Muscle layer of duodenum (tissue), 2 donors: ENCODE measurements around the gene SPNS3.

Source experiments
- H3K27ac ChIP-seq: one replicate; pipeline ENCODE4 v1.7.0; 2013; ENCODE audit warnings: mild to moderate bottlenecking, low read length
- H3K27me3 ChIP-seq: one replicate; pipeline ENCODE4 v1.7.0; 2013; ENCODE audit warnings: low read depth, mild to moderate bottlenecking, control low read depth, low read length
- H3K36me3 ChIP-seq, 2 donors: one replicate each; pipeline ENCODE4 v1.7.0; 2013; ENCODE audit warnings: low read length in 2 of 2, control low read depth in 1 of 2, mild to moderate bottlenecking in 1 of 2; ENCODE audit not compliant: insufficient read depth in 2 of 2, control insufficient read depth in 1 of 2
- H3K4me1 ChIP-seq, 2 donors: one replicate each; pipeline ENCODE4 v1.7.0; 2013; ENCODE audit warnings: low read length in 2 of 2, mild to moderate bottlenecking in 2 of 2, control low read depth in 1 of 2, moderate library complexity in 1 of 2; ENCODE audit not compliant: insufficient read depth in 2 of 2, control insufficient read depth in 1 of 2
- H3K4me3 ChIP-seq, 2 donors: one replicate each; pipeline ENCODE4 v1.7.0; 2013; ENCODE audit warnings: low read length in 2 of 2, low read depth in 1 of 2, mild to moderate bottlenecking in 1 of 2
- H3K9me3 ChIP-seq, 2 donors: one replicate each; pipeline ENCODE4 v1.7.0; 2013; ENCODE audit warnings: low read length in 2 of 2, control low read depth in 1 of 2, mild to moderate bottlenecking in 1 of 2; ENCODE audit not compliant: control insufficient read depth in 1 of 2
- donor health status: healthy.

The SPNS3 gene

DNA sequence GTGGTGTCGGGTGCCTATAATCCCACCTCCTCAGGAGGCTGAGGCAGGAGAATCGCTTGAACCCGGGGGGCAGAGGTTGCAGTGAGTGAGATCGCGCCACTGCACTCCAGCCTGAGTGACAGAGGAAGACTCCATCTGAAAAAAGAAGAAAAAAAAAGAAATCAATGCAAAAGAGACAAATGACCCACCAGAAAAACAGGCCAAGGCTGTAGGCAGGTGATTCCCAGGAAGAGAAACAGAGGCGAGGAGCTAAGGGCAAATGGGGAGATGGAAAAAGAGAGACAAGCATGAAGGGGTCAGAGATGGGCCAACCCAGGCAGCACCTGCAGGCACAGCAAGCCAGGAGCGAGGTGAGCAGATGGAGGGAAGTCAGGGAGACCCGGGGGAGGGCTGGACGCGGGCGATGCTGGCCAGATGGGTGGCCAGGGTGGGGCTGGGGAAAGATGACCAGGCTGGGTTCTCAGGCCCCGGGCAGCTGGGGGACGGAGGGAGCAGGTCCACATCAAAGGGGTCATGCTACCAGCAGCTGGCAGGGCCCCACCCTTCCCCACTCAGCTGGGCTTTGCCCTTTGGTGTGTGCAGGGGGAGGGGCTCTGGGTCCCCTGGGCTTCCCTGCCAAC, 95.9 kb downstream of the SPNS3 start:
- no peaks in the 10 kb centered on the region for H3K36me3 ChIP-seq

GRCh38 chr17:4530799-4531730, 97.3 kb downstream of the SPNS3 start:
- H3K4me1 ChIP-seq: peaks cover 0 to 8% of the 10 kb centered on the region in 2 donors

More for the DNA sequence above, 95.9 kb downstream of the SPNS3 start:
- Histone ChIP-seq H3K27ac (no peak overlapping the region), H3K27me3 (no peaks in the 10 kb centered on the region), H3K9me3 (no peaks in the 10 kb centered on the region), H3K4me3 (no peak overlapping the region), H3K4me1 (peaks cover 0 to 8% of the 10 kb centered on the region in 2 donors)

GRCh38 chr17:4531988-4532736, 98.4 kb downstream of the SPNS3 start:
- Histone ChIP-seq H3K27ac (no peak overlapping the region), H3K27me3 (no peaks in the 10 kb centered on the region), H3K9me3 (no peaks in the 10 kb centered on the region), H3K4me3 (no peak overlapping the region), H3K36me3 (no peaks in the 10 kb centered on the region), H3K4me1 (peaks cover 0 to 19% of the 10 kb centered on the region in 2 donors)

More at GRCh38 chr17:4530799-4531730, 97.3 kb downstream of the SPNS3 start:
- no peaks in the 10 kb centered on the region for H3K27me3 ChIP-seq
- no peaks in the 10 kb centered on the region for H3K9me3 ChIP-seq
- H3K27ac ChIP-seq: no peak overlapping the region
- H3K4me3 ChIP-seq: no peak overlapping the region
- H3K36me3 ChIP-seq: no peaks in the 10 kb centered on the region

DNA sequence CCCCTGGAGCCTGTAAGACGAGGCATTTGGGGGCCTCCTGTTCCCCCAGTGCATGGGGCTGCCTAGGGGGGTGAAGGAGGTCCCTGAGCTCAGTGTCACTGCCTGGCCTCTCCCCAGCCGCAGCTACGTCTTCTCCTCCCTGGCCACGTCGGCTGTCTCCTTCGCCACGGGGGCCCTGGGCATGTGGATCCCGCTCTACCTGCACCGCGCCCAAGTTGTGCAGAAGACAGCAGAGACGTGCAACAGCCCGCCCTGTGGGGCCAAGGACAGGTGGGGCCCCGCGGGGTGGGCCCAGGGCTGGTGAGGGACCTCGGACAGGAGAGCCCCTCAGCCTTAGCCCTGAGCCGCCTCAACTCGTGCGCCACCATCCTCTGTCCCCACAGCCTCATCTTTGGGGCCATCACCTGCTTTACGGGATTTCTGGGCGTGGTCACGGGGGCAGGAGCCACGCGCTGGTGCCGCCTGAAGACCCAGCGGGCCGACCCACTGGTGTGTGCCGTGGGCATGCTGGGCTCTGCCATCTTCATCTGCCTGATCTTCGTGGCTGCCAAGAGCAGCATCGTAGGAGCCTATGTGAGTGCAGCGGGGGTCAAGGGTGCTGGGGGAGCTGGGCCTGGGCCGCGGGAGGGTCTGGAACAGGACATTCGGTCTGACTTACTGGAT, 99.3 kb downstream of the SPNS3 start:
- Histone ChIP-seq H3K4me3 (no peak overlapping the region), H3K9me3 (no peaks in the 10 kb centered on the region), H3K27me3 (no peaks in the 10 kb centered on the region), H3K4me1 (peaks cover 0 to 27% of the 10 kb centered on the region in 2 donors), H3K36me3 (peaks cover 0 to under 1% of the 10 kb centered on the region in 2 donors), H3K27ac (no peak overlapping the region)

- H3K9me3 ChIP-seq: no peaks in the 10 kb centered on the region
- peaks cover 0 to 6% of the 10 kb centered on the region in 2 donors for H3K36me3 ChIP-seq
- H3K27me3 ChIP-seq: no peaks in the 10 kb centered on the region
- peak overlapping the region in 1 of 2 donors; percentile 19 for H3K4me3 ChIP-seq
- peaks cover 0 to 34% of the 10 kb centered on the region in 2 donors for H3K4me1 ChIP-seq
- no peak overlapping the region for H3K27ac ChIP-seq
Measured at GRCh38 chr17:4533523-4534504, 100.1 kb downstream of the SPNS3 start.

- no peak overlapping the region for H3K27ac ChIP-seq
- peaks cover 0 to 34% of the 10 kb centered on the region in 2 donors for H3K4me1 ChIP-seq
- H3K9me3 ChIP-seq: no peaks in the 10 kb centered on the region
- H3K4me3 ChIP-seq: peak overlapping the region in 1 of 2 donors; percentile 19
- peaks cover 5 to 13% of the 10 kb centered on the region in 2 donors for H3K36me3 ChIP-seq
- no peaks in the 10 kb centered on the region for H3K27me3 ChIP-seq
Measured at GRCh38 chr17:4534515-4534914, 100.8 kb downstream of the SPNS3 start.

GRCh38 chr17:4534928-4535666, 101.4 kb downstream of the SPNS3 start:
- H3K36me3 ChIP-seq: peaks cover 5 to 19% of the 10 kb centered on the region in 2 donors
- no peak overlapping the region for H3K27ac ChIP-seq
- no peaks in the 10 kb centered on the region for H3K9me3 ChIP-seq
- peak overlapping the region in 1 of 2 donors; percentile 19 for H3K4me3 ChIP-seq
- peaks cover 0 to 34% of the 10 kb centered on the region in 2 donors for H3K4me1 ChIP-seq
- H3K27me3 ChIP-seq: no peaks in the 10 kb centered on the region

DNA sequence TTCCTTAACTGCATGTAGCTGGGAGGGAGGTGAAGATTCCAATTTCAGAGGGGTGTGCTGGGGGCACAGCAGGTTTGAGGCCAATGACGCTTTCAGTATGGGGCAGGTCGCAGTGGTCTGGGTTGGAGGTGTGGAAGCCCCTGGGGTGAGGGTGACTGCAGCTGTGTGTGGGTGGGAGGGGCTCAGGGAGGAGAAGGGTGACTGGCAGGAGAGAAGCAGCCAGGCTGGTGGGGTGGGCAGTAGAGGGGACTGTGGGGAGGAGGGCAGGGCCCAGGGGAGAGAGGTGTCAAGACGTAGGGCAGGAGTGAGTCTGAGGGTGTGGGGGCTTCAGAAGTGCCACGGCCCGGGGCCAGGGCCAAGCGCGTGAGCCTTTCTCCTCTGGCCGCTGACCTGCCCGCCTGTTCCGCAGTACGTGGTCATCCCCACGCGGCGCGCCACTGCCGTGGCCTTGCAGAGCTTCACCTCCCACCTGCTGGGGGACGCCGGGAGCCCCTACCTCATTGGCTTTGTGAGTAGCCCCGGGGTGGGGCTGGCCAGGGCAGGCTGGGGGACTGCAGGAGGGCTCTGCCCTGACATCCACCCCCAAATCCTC, 102.0 kb downstream of the SPNS3 start:
- Histone ChIP-seq H3K4me3 (no peak overlapping the region), H3K27ac (no peak overlapping the region), H3K27me3 (no peaks in the 10 kb centered on the region), H3K36me3 (peaks cover 5 to 23% of the 10 kb centered on the region in 2 donors), H3K4me1 (peaks cover 0 to 34% of the 10 kb centered on the region in 2 donors), H3K9me3 (no peaks in the 10 kb centered on the region)

DNA sequence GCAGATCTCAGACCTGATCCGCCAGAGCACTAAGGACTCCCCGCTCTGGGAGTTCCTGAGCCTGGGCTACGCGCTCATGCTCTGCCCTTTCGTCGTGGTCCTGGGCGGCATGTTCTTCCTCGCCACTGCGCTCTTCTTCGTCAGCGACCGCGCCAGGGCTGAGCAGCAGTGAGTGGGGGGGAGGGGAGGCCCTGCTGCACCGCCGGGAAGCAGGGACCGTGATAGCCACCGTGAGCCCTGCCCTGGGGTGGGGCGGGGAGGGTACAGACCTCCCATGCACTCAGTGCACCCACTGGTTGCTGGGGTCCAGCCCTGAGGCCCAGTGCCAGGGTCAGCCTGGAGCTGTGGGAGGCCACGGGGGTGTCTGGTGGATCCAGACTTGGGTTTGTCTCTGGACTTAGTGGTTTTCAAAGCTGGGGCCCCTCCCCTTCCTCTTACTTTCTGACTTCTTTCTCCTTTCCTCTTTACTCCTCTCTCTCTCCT, 102.6 kb downstream of the SPNS3 start:
- H3K4me3 ChIP-seq: no peak overlapping the region
- no peak overlapping the region for H3K27ac ChIP-seq
- H3K36me3 ChIP-seq: peaks cover 5 to 28% of the 10 kb centered on the region in 2 donors
- H3K27me3 ChIP-seq: no peaks in the 10 kb centered on the region
- peaks cover 0 to 38% of the 10 kb centered on the region in 2 donors for H3K4me1 ChIP-seq
- no peaks in the 10 kb centered on the region for H3K9me3 ChIP-seq
